Activated naive CD8-positive, alpha-beta T cell treated with anti-CD3 and anti-CD28 coated beads for 36 hours (primary cell): ENCODE measurements around the gene FXN. TPM values are rescaled to one million over a fixed set of nuclear protein-coding genes. Genes with fewer than 3 reads are reported as not detected.

Experiments used
- DNase-seq: peaks from one replicate; pipeline ENCODE4 v3.0.0; 2021
- H3K27ac Mint-ChIP-seq: one replicate; pipeline ENCODE4 v1.8.0; 2022; ENCODE audit warnings: mild to moderate bottlenecking, moderate library complexity, mixed read lengths
- H3K27me3 Mint-ChIP-seq: one replicate; pipeline ENCODE4 v1.8.0; 2022; ENCODE audit warnings: mild to moderate bottlenecking, mixed read lengths
- H3K36me3 Mint-ChIP-seq: one replicate; pipeline ENCODE4 v1.8.0; 2021; ENCODE audit warnings: mild to moderate bottlenecking, mixed read lengths
- H3K4me1 Mint-ChIP-seq: one replicate; pipeline ENCODE4 v1.8.0; 2021; ENCODE audit warnings: mixed read lengths
- H3K4me3 Mint-ChIP-seq: one replicate; pipeline ENCODE4 v1.8.0; 2022; ENCODE audit warnings: mild to moderate bottlenecking, moderate library complexity, mixed read lengths
- H3K9me3 Mint-ChIP-seq: one replicate; pipeline ENCODE4 v1.8.0; 2022; ENCODE audit warnings: mixed read lengths
- total RNA-seq, 2 experiments: library from RNA; stranded (reverse); gene quantifications; one replicate each; pipeline ENCODE4 v1.2.3, GENCODE V29; 2021

Gene FXN
- total RNA-seq, 2 experiments from 2014 or later = 32.0 to 35.9 TPM

- Mint-ChIP-seq H3K4me1 (peaks cover 13% of the 10 kb centered on the region), H3K27ac (no peak overlapping the region), H3K4me3 (peak overlapping the region; percentile 85), H3K9me3 (no peaks in the 10 kb centered on the region), H3K36me3 (no peaks in the 10 kb centered on the region), H3K27me3 (peaks cover 9% of the 10 kb centered on the region)
- peak; percentile 35 for DNase-seq
These were observed 85.9 kb downstream of the FXN start for GRCh38 chr9:69121155-69122081.

GRCh38 chr9:69122082-69122548, 86.6 kb downstream of the FXN start:
- Mint-ChIP-seq H3K9me3 (no peaks in the 10 kb centered on the region), H3K4me3 (peak overlapping the region; percentile 85), H3K27me3 (peaks cover 9% of the 10 kb centered on the region), H3K4me1 (peaks cover 13% of the 10 kb centered on the region), H3K36me3 (no peaks in the 10 kb centered on the region), H3K27ac (no peak overlapping the region)
- peak; percentile 58 for DNase-seq

DNA sequence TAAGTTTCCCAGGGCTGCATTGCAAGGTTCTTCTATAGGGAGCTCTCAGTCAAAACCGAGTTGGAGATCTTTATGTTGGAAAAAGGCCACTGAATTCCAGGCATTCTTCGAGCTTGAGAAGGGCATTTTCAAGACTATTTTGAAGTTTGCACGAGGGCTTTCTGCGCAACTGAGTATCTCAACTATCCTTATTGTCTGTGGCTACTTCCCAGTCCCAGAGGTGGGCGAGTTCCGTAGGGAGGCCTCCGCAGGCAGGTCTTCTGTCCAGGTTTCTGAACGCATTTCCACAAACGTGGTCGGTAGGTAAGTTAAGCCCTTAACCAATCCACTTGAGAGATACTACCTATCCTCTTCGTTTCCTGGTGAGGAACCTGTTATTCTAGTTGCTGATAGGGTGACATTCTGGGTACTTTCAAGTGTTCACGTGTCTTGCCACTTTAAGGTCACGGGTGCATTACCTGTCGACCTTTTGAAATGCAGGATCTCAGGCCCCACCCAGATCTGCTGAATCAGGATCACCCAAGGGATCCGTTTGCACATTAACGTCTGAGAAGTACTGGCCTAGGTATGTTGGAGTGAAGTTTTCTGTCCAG, 87.1 kb downstream of the FXN start:
- DNase-seq = no peak
- Mint-ChIP-seq H3K27ac (no peak overlapping the region), H3K36me3 (no peaks in the 10 kb centered on the region), H3K27me3 (peaks cover 9% of the 10 kb centered on the region), H3K9me3 (no peaks in the 10 kb centered on the region), H3K4me3 (peak overlapping the region; percentile 85), H3K4me1 (peaks cover 13% of the 10 kb centered on the region)

- Mint-ChIP-seq H3K4me3 (no peak overlapping the region), H3K4me1 (no peaks in the 10 kb centered on the region), H3K9me3 (no peaks in the 10 kb centered on the region), H3K27me3 (peaks cover 6% of the 10 kb centered on the region), H3K27ac (no peak overlapping the region), H3K36me3 (no peaks in the 10 kb centered on the region)
- DNase-seq = no peak
These were observed 95.2 kb downstream of the FXN start for GRCh38 chr9:69130456-69131441.

GRCh38 chr9:69131682-69132081, 96.1 kb downstream of the FXN start:
- DNase-seq = no peak
- Mint-ChIP-seq H3K27ac (no peak overlapping the region), H3K36me3 (no peaks in the 10 kb centered on the region), H3K27me3 (peaks cover 6% of the 10 kb centered on the region), H3K4me3 (no peak overlapping the region), H3K9me3 (no peaks in the 10 kb centered on the region), H3K4me1 (no peaks in the 10 kb centered on the region)

DNA sequence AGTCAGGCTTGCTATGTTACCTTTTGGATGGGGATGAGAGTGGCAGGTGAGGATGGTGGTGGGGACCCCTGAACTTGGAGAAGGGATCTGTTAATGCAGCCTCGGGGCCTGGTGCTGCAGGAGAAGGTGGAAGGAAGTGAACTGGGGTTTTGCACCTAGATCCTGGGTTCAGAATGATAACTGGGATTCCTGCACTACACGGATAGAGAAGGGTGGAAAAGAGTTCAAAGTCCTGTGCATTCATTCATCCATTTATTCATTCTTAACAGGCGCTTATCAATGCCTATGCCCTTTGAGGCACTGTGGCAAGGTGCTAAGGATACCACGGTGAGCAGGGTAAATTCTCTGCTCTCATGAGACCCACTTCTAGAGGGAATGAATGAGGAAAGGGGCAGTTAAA, 96.8 kb downstream of the FXN start:
- DNase-seq = no peak
- no peak overlapping the region for H3K4me3 Mint-ChIP-seq
- H3K4me1 Mint-ChIP-seq = no peaks in the 10 kb centered on the region
- no peaks in the 10 kb centered on the region for H3K9me3 Mint-ChIP-seq
- no peak overlapping the region for H3K27ac Mint-ChIP-seq
- peaks cover 6% of the 10 kb centered on the region for H3K27me3 Mint-ChIP-seq
- H3K36me3 Mint-ChIP-seq = no peaks in the 10 kb centered on the region

- Mint-ChIP-seq H3K27me3 (no peaks in the 10 kb centered on the region), H3K4me1 (no peaks in the 10 kb centered on the region), H3K9me3 (no peaks in the 10 kb centered on the region), H3K27ac (no peak overlapping the region), H3K36me3 (no peaks in the 10 kb centered on the region), H3K4me3 (no peak overlapping the region)
- no peak for DNase-seq
These were observed 98.9 kb downstream of the FXN start for GRCh38 chr9:69134412-69134811.

GRCh38 chr9:69136185-69136584, 100.6 kb downstream of the FXN start:
- H3K4me1 Mint-ChIP-seq = no peaks in the 10 kb centered on the region
- H3K4me3 Mint-ChIP-seq = no peak overlapping the region
- H3K36me3 Mint-ChIP-seq = no peaks in the 10 kb centered on the region
- no peak for DNase-seq
- H3K27me3 Mint-ChIP-seq = no peaks in the 10 kb centered on the region
- no peak overlapping the region for H3K27ac Mint-ChIP-seq
- H3K9me3 Mint-ChIP-seq = no peaks in the 10 kb centered on the region

DNA sequence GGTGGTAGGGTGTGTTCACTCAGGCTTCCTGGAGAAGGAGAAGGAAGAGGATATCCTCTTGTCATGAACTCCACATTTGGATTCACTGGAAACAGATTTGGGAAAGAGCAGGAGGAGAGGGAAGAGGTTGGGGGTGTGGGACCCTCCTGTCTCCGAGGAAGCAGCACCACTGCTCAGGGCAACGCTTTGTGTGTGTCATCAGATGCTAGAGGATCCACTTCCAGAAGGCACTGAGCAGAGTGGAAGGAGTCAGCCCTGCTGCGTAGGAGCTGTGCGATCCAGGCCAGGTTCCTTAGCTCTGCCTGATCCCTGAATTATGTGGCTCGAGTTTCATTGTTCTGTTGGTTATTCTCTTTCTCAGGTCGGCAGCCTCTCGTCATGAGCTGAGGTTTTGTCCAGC, 101.2 kb downstream of the FXN start:
- Mint-ChIP-seq H3K4me1 (no peaks in the 10 kb centered on the region), H3K27ac (no peak overlapping the region), H3K36me3 (no peaks in the 10 kb centered on the region), H3K9me3 (no peaks in the 10 kb centered on the region), H3K4me3 (no peak overlapping the region), H3K27me3 (no peaks in the 10 kb centered on the region)
- no peak for DNase-seq

- H3K36me3 Mint-ChIP-seq = no peaks in the 10 kb centered on the region
- H3K9me3 Mint-ChIP-seq = no peaks in the 10 kb centered on the region
- H3K27me3 Mint-ChIP-seq = no peaks in the 10 kb centered on the region
- H3K4me3 Mint-ChIP-seq = no peak overlapping the region
- no peaks in the 10 kb centered on the region for H3K4me1 Mint-ChIP-seq
- DNase-seq = no peak
- no peak overlapping the region for H3K27ac Mint-ChIP-seq
These were observed 101.8 kb downstream of the FXN start for GRCh38 chr9:69137311-69137710.

DNA sequence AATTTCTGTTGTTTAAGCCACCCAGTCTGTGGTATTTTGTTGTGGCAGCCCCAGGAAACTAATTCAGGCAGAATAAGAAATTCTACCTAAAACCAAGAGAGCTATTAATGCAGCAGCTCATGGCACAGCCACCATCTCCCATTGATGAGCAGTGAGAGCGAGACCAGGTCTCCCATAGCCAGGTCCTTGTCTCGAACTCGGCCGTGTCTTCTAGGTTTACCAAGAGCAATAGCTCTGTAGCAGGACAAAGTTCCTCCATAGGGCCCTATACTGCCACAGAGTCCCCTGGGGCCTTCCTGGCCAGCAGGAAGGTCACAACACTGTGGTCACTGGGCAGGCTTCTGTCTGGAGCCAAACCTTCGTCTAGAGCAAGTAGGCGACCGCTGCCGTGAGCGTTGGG, 104.0 kb downstream of the FXN start:
- Mint-ChIP-seq H3K9me3 (no peaks in the 10 kb centered on the region), H3K27me3 (no peaks in the 10 kb centered on the region), H3K4me3 (no peak overlapping the region), H3K27ac (no peak overlapping the region), H3K4me1 (no peaks in the 10 kb centered on the region), H3K36me3 (no peaks in the 10 kb centered on the region)
- DNase-seq = no peak

- no peak for DNase-seq
- Mint-ChIP-seq H3K27me3 (no peaks in the 10 kb centered on the region), H3K4me1 (no peaks in the 10 kb centered on the region), H3K36me3 (no peaks in the 10 kb centered on the region), H3K9me3 (no peaks in the 10 kb centered on the region), H3K27ac (no peak overlapping the region), H3K4me3 (no peak overlapping the region)
These were observed 104.7 kb downstream of the FXN start for GRCh38 chr9:69140123-69140735.

DNA sequence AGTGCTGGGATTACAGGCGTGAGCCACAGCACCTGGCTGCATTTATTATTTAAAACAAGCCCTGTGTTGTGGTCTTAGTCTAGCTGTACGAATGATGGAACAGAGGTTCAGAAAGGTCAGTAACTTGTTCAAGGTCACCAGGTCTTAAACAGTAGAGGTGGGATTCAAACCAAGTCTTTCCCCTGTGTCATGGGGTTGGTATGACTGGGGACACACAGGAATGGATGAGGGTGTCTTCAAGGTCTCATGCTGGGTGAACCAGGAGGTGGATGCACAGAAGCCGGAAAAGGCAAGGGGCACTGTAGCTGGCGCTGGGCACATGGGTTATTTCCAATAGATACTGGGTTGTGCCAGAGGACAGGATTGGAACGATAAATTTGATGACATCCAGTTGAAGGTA, 106.3 kb downstream of the FXN start:
- no peak for DNase-seq

DNA sequence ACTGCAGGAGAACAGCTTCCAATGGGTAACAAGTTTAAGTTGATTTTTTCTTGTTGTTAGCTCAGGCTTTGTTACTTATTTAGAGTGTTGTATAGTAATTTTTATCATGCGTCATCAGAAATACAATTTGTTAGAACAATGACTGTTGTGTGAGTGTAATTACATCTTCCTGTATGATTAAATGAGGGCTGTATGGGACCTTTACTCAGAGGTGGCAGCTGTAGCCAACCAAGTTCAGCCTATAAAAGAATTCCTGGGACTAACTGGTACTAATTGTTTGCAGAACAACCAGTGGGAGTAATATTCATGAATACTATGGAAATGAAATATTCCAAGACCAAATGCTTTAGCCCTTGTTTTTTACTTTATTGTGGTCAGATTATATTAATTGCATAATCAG, 107.7 kb downstream of the FXN start:
- Mint-ChIP-seq H3K9me3 (no peaks in the 10 kb centered on the region), H3K36me3 (no peaks in the 10 kb centered on the region)
- DNase-seq = no peak

More for the DNA sequence above, 106.3 kb downstream of the FXN start:
- Mint-ChIP-seq H3K27me3 (no peaks in the 10 kb centered on the region), H3K4me3 (no peak overlapping the region), H3K27ac (no peak overlapping the region), H3K36me3 (no peaks in the 10 kb centered on the region), H3K4me1 (no peaks in the 10 kb centered on the region), H3K9me3 (no peaks in the 10 kb centered on the region)

More for the DNA sequence above, 107.7 kb downstream of the FXN start:
- no peak overlapping the region for H3K4me3 Mint-ChIP-seq
- no peaks in the 10 kb centered on the region for H3K27me3 Mint-ChIP-seq
- H3K27ac Mint-ChIP-seq = no peak overlapping the region
- H3K4me1 Mint-ChIP-seq = no peaks in the 10 kb centered on the region
